ENCODE results near the gene RSPH1.

Gene RSPH1

DNA sequence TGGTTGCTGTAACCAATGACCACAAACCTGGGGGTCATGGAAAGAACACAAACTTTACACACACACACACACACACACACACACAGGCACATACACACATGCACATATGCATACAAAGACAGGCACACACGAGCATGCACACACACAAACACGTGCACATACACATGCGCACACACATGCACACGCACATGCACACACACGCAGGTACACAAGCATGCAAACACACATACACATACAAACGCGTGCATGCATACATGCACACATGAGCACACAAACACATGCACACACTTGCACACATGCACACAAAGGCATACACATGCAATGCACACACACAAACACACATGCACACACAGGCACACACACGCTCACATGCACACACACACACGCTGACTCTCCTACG lies 48.3 kb downstream of the RSPH1 start:
- no peaks in the 10 kb centered on the region for H4K20me1 ChIP-seq (ENCODE audit: insufficient read depth, low read length)
- no peak for TF ChIP-seq EZH2 (IDR thresholded peaks at IDR 0.05; ENCODE audit: borderline replicate concordance, low read depth, low read length, severe bottlenecking)
- TF ChIP-seq, protein P1, sequence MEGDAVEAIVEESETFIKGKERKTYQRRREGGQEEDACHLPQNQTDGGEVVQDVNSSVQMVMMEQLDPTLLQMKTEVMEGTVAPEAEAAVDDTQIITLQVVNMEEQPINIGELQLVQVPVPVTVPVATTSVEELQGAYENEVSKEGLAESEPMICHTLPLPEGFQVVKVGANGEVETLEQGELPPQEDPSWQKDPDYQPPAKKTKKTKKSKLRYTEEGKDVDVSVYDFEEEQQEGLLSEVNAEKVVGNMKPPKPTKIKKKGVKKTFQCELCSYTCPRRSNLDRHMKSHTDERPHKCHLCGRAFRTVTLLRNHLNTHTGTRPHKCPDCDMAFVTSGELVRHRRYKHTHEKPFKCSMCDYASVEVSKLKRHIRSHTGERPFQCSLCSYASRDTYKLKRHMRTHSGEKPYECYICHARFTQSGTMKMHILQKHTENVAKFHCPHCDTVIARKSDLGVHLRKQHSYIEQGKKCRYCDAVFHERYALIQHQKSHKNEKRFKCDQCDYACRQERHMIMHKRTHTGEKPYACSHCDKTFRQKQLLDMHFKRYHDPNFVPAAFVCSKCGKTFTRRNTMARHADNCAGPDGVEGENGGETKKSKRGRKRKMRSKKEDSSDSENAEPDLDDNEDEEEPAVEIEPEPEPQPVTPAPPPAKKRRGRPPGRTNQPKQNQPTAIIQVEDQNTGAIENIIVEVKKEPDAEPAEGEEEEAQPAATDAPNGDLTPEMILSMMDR (IDR thresholded peaks at IDR 0.05; ENCODE audit: borderline replicate concordance, extremely low read depth, low read length, poor library complexity, severe bottlenecking) = no peak
- H2AFZ ChIP-seq (ENCODE audit: low read depth, low read length) = no peak overlapping the region
- H3K79me2 ChIP-seq (ENCODE audit: insufficient read depth, low read length) = no peaks in the 10 kb centered on the region
- DNase-seq (no peak), ATAC-seq (ENCODE audit: insufficient read depth, low read depth) (no peak)
- no peaks in the 10 kb centered on the region for H3K9me3 ChIP-seq (ENCODE audit: insufficient read depth, low read length, severe bottlenecking)
- no peak overlapping the region for H3K4me2 ChIP-seq (ENCODE audit: insufficient read depth, low read length)
- H3K27me3 ChIP-seq (ENCODE audit: insufficient read depth, low read length, poor library complexity) = no peaks in the 10 kb centered on the region
- H3K27ac ChIP-seq (ENCODE audit: low read length) = peak overlapping the region; percentile 76; the same call in 1 of the 2 replicates
- no peak overlapping the region for H3K9ac ChIP-seq (ENCODE audit: low read depth, low read length)
- H3K4me1 ChIP-seq (ENCODE audit: insufficient read depth, low read length) = peaks cover 33% of the 10 kb centered on the region
- peaks cover 53% of the 10 kb centered on the region for H3K36me3 ChIP-seq (ENCODE audit: insufficient read depth, low read length)
- no peak overlapping the region for H3K4me3 ChIP-seq (ENCODE audit: low read depth in 1 of 2, low read length in 2 of 2)

DNA sequence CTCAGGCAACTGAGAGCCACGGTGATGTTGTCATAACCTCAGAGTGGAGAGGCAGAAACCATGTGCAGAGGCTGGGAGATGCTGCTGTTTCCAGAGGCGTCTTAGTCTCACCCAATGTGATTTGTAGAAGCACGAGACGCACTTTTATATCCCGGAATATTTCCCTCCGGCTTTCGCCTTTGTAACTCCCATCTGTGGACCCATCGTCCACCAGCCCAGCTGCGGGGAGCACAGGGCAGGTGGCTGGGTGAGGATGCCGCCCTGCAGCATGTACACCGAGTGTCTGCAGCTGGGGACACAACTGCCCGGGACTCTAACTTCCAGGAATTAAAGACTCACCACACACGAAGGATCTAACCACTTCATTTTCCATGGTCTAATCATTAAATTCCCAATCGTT lies 48.8 kb downstream of the RSPH1 start:
- no peaks in the 10 kb centered on the region for H3K79me2 ChIP-seq (ENCODE audit: insufficient read depth, low read length)
- no peaks in the 10 kb centered on the region for H4K20me1 ChIP-seq (ENCODE audit: insufficient read depth, low read length)
- ATAC-seq (ENCODE audit: insufficient read depth, low read depth) = no peak
- H3K4me3 ChIP-seq (ENCODE audit: low read depth in 1 of 2, low read length in 2 of 2) = no peak overlapping the region
- no peak for TF ChIP-seq EZH2 (IDR thresholded peaks at IDR 0.05; ENCODE audit: borderline replicate concordance, low read depth, low read length, severe bottlenecking)
- TF ChIP-seq, protein P1 (IDR thresholded peaks at IDR 0.05; ENCODE audit: borderline replicate concordance, extremely low read depth, low read length, poor library complexity, severe bottlenecking) = no peak
- peaks cover 28% of the 10 kb centered on the region for H3K4me1 ChIP-seq (ENCODE audit: insufficient read depth, low read length)
- DNase-seq = no peak
- no peak overlapping the region for H2AFZ ChIP-seq (ENCODE audit: low read depth, low read length)
- H3K4me2 ChIP-seq (ENCODE audit: insufficient read depth, low read length) = no peak overlapping the region
- no peaks in the 10 kb centered on the region for H3K27me3 ChIP-seq (ENCODE audit: insufficient read depth, low read length, poor library complexity)
- peak overlapping the region; percentile 52; the same call in 1 of the 2 replicates for H3K27ac ChIP-seq (ENCODE audit: low read length)
- no peaks in the 10 kb centered on the region for H3K9me3 ChIP-seq (ENCODE audit: insufficient read depth, low read length, severe bottlenecking)
- no peak overlapping the region for H3K9ac ChIP-seq (ENCODE audit: low read depth, low read length)
- H3K36me3 ChIP-seq (ENCODE audit: insufficient read depth, low read length) = peaks cover 59% of the 10 kb centered on the region

DNA sequence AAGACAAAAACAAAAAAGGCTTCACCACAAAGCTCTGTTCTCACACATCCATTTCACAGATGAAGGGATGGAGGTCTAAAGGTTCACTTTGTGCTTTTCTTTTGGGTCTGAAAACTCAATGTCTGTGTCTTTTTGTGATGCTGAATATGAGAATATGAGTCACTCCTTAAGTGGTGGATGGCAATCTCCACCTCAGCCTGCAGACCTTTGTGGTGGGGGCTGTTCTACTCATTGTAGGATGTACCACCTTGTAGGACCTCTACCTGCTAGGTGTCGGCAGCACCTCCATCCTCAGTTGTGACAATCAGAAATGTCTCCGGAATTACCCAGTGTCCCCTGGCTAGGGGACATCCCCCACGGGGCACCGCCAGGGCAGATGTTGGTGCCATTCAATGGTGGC lies 49.5 kb downstream of the RSPH1 start:
- Histone ChIP-seq H3K4me3 (ENCODE audit: low read depth in 1 of 2, low read length in 2 of 2) (no peak overlapping the region), H3K4me1 (ENCODE audit: insufficient read depth, low read length) (peaks cover 25% of the 10 kb centered on the region), H2AFZ (ENCODE audit: low read depth, low read length) (no peak overlapping the region), H4K20me1 (ENCODE audit: insufficient read depth, low read length) (no peaks in the 10 kb centered on the region), H3K27ac (ENCODE audit: low read length) (peak overlapping the region; percentile 52; the same call in 1 of the 2 replicates), H3K79me2 (ENCODE audit: insufficient read depth, low read length) (no peaks in the 10 kb centered on the region), H3K9me3 (ENCODE audit: insufficient read depth, low read length, severe bottlenecking) (no peaks in the 10 kb centered on the region), H3K27me3 (ENCODE audit: insufficient read depth, low read length, poor library complexity) (no peaks in the 10 kb centered on the region), H3K4me2 (ENCODE audit: insufficient read depth, low read length) (no peak overlapping the region), H3K36me3 (ENCODE audit: insufficient read depth, low read length) (peaks cover 65% of the 10 kb centered on the region), H3K9ac (ENCODE audit: low read depth, low read length) (no peak overlapping the region)
- no peak for ATAC-seq (ENCODE audit: insufficient read depth, low read depth)
- TF ChIP-seq, protein P1 (IDR thresholded peaks at IDR 0.05; ENCODE audit: borderline replicate concordance, extremely low read depth, low read length, poor library complexity, severe bottlenecking) = no peak
- no peak for TF ChIP-seq EZH2 (IDR thresholded peaks at IDR 0.05; ENCODE audit: borderline replicate concordance, low read depth, low read length, severe bottlenecking)
- no peak for DNase-seq

DNA sequence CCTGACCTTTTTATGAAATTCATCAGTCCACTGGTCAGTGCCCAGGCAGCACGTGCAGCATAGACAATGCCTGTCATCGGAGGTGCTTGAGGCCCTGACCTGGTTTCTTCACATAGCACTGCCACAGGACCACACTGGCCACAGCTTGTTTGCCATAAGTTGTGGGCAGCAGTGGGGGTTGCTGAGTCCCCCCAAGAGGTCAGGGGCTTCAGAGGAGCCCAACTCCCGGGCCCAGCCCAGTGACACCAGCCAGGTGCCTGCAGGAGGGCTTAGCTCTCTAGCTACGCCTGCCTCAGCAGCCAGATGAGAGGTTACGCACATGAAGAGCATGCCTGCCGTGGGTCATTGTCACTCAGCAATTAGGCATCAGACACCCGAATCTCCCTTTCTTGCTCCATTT lies 50.7 kb downstream of the RSPH1 start:
- TF ChIP-seq, protein P1 (IDR thresholded peaks at IDR 0.05; ENCODE audit: borderline replicate concordance, extremely low read depth, low read length, poor library complexity, severe bottlenecking) = no peak
- TF ChIP-seq EZH2 (IDR thresholded peaks at IDR 0.05; ENCODE audit: borderline replicate concordance, low read depth, low read length, severe bottlenecking) = no peak
- no peak for DNase-seq
- no peak overlapping the region for H3K4me2 ChIP-seq (ENCODE audit: insufficient read depth, low read length)
- peaks cover 19% of the 10 kb centered on the region for H3K4me1 ChIP-seq (ENCODE audit: insufficient read depth, low read length)
- no peaks in the 10 kb centered on the region for H3K27me3 ChIP-seq (ENCODE audit: insufficient read depth, low read length, poor library complexity)
- H3K9me3 ChIP-seq (ENCODE audit: insufficient read depth, low read length, severe bottlenecking) = no peaks in the 10 kb centered on the region
- no peak overlapping the region for H2AFZ ChIP-seq (ENCODE audit: low read depth, low read length)
- no peak overlapping the region for H3K4me3 ChIP-seq (ENCODE audit: low read depth in 1 of 2, low read length in 2 of 2)
- ATAC-seq (ENCODE audit: insufficient read depth, low read depth) = no peak
- H4K20me1 ChIP-seq (ENCODE audit: insufficient read depth, low read length) = no peaks in the 10 kb centered on the region
- H3K9ac ChIP-seq (ENCODE audit: low read depth, low read length) = no peak overlapping the region
- H3K27ac ChIP-seq (ENCODE audit: low read length) = peak overlapping the region; percentile 30; the same call in 1 of the 2 replicates
- no peaks in the 10 kb centered on the region for H3K79me2 ChIP-seq (ENCODE audit: insufficient read depth, low read length)
- H3K36me3 ChIP-seq (ENCODE audit: insufficient read depth, low read length) = peaks cover 74% of the 10 kb centered on the region
